T-helper 1 cell (primary cell): Measurements from ENCODE around the gene SHLD1.
"Not testable (repeated sequence)": the region's sequence is repeated elsewhere in the genome, so short reads cannot be mapped to it uniquely, and the experiment has no call there.

Experiments used
- DNase-seq, 5 donors: peaks; one replicate each; pipeline ENCODE4 v3.0.0-alpha.2; 2012 to 2020

The SHLD1 gene

GRCh38 chr20:5737619-5737953 is 12.6 kb upstream of the SHLD1 start:
- no peak for DNase-seq

GRCh38 chr20:5737966-5738365 is 12.2 kb upstream of the SHLD1 start:
- peak in 1 of 5 donors; percentile 5 for DNase-seq

- DNase-seq, result not testable (repeated sequence)
Observed at GRCh38 chr20:5740643-5741042, 9.6 kb upstream of the SHLD1 start.

GRCh38 chr20:5741089-5741488 is 9.1 kb upstream of the SHLD1 start:
- no peak for DNase-seq

GRCh38 chr20:5742041-5742440 is 8.2 kb upstream of the SHLD1 start:
- DNase-seq, result no peak

- DNase-seq, result no peak
Observed at GRCh38 chr20:5745416-5746030, 4.7 kb upstream of the SHLD1 start.

- DNase-seq, result no peak
Observed at GRCh38 chr20:5746064-5746463, 4.1 kb upstream of the SHLD1 start.

GRCh38 chr20:5748246-5748645 is 2.0 kb upstream of the SHLD1 start:
- no peak for DNase-seq

- DNase-seq, result not testable (repeated sequence)
Observed at GRCh38 chr20:5749512-5749951, 669 bp upstream of the SHLD1 start.

- DNase-seq, result no peak
Observed at GRCh38 chr20:5751856-5752255, 1.7 kb downstream of the SHLD1 start.

GRCh38 chr20:5753814-5754213 is 3.6 kb downstream of the SHLD1 start:
- DNase-seq, result no peak

- no peak for DNase-seq
Observed at GRCh38 chr20:5757949-5758348, 7.7 kb downstream of the SHLD1 start.

- no peak for DNase-seq
Observed at GRCh38 chr20:5766085-5766764, 16.0 kb downstream of the SHLD1 start.

GRCh38 chr20:5767493-5768098 is 17.4 kb downstream of the SHLD1 start:
- no peak for DNase-seq

GRCh38 chr20:5770231-5770986 is 20.2 kb downstream of the SHLD1 start:
- no peak for DNase-seq

- DNase-seq, result no peak
Observed at GRCh38 chr20:5770987-5771318, 20.8 kb downstream of the SHLD1 start.

GRCh38 chr20:5772704-5773103 is 22.5 kb downstream of the SHLD1 start:
- DNase-seq, result no peak

GRCh38 chr20:5773589-5773988 is 23.4 kb downstream of the SHLD1 start:
- no peak for DNase-seq

- no peak for DNase-seq
Observed at GRCh38 chr20:5776077-5776476, 25.9 kb downstream of the SHLD1 start.

GRCh38 chr20:5779071-5779900 is 29.1 kb downstream of the SHLD1 start:
- DNase-seq, result no peak

GRCh38 chr20:5780846-5781217 is 30.6 kb downstream of the SHLD1 start:
- DNase-seq, result peak in 1 of 5 donors; percentile 36

- not testable (repeated sequence) for DNase-seq
Observed at GRCh38 chr20:5781367-5781766, 31.2 kb downstream of the SHLD1 start.
